ENCODE results near the gene CTSC. TPM values are rescaled to one million over a fixed set of nuclear protein-coding genes. Genes with fewer than 3 reads are reported as not detected.

CTSC gene
- total and polyA plus RNA-seq, 7 donors = 10.7 to 82.4 (median 16.1) TPM

DNA sequence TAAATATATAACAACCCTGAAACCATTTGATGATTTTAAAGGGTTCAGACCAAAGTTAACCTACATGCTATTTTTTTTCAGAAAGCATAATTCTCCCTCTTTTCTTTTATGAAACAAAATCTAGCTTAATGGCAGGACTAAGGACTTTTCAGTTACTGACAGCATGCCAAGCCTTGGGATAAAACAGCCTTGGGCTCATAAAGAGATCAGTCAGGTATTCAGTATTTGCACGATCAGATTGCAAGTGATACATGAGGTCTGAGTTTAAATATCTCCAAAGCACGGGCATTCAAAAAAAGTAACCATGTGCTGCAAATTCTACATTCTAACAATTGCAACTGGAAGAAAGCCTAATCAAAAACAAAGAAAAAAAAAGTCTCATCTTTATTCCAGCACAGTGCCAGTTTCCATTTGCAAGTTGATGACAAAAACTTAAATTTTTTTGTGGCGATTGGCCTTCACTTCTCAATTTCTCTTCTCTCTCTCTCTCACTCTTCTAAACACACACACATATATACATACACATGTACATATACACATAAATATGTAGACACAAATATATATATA lies 60.1 kb downstream of the CTSC start:
- no peak for TF ChIP-seq CTCF (IDR thresholded peaks at IDR 0.05)
- WGBS, 3 donors = 33 to 44% (median 41%) methylated on average over 3 of the region's 3 CpGs
- ATAC-seq = no peak
- no peak overlapping the region for H3K4me3 ChIP-seq
- no peak overlapping the region for H3K27ac ChIP-seq
- H3K36me3 ChIP-seq (ENCODE audit: insufficient read depth in 1 of 2, low read depth in 1 of 2) = no peaks in the 10 kb centered on the region
- DNase-seq = no peak
- peaks cover 23% of the 10 kb centered on the region for H3K4me1 ChIP-seq
- intact Hi-C loops (cut with DNase I) = no loop called here
- H3K9me3 ChIP-seq = no peaks in the 10 kb centered on the region
- no peaks in the 10 kb centered on the region for H3K27me3 ChIP-seq (ENCODE audit: insufficient read depth in 3 of 3, low read length in 2 of 3)

- Histone ChIP-seq H3K27ac (no peak overlapping the region), H3K4me1 (peaks cover 8% of the 10 kb centered on the region), H3K4me3 (no peak overlapping the region), H3K36me3 (ENCODE audit: insufficient read depth in 1 of 2, low read depth in 1 of 2) (no peaks in the 10 kb centered on the region), H3K9me3 (no peaks in the 10 kb centered on the region), H3K27me3 (ENCODE audit: insufficient read depth in 3 of 3, low read length in 2 of 3) (no peaks in the 10 kb centered on the region)
- no peak for ATAC-seq
- no peak for DNase-seq
- 75 to 86% (median 76%) methylated on average over 1 of the region's 1 CpG for WGBS, 3 donors
- intact Hi-C loops (cut with DNase I) = no loop called here
- no peak for TF ChIP-seq CTCF (IDR thresholded peaks at IDR 0.05)
Measured at GRCh38 chr11:88275636-88276035, 61.9 kb downstream of the CTSC start.

GRCh38 chr11:88266919-88267318 lies 70.6 kb downstream of the CTSC start:
- Histone ChIP-seq H3K4me1 (no peaks in the 10 kb centered on the region), H3K4me3 (no peak overlapping the region), H3K27ac (no peak overlapping the region), H3K36me3 (ENCODE audit: insufficient read depth in 1 of 2, low read depth in 1 of 2) (no peaks in the 10 kb centered on the region), H3K27me3 (ENCODE audit: insufficient read depth in 3 of 3, low read length in 2 of 3) (no peaks in the 10 kb centered on the region), H3K9me3 (no peaks in the 10 kb centered on the region)
- no peak for TF ChIP-seq CTCF (IDR thresholded peaks at IDR 0.05)
- intact Hi-C loops (cut with DNase I) = no loop called here
- 87 to 100% (median 95%) methylated on average over 1 of the region's 1 CpG for WGBS, 3 donors
- ATAC-seq (no peak), DNase-seq (no peak)

DNA sequence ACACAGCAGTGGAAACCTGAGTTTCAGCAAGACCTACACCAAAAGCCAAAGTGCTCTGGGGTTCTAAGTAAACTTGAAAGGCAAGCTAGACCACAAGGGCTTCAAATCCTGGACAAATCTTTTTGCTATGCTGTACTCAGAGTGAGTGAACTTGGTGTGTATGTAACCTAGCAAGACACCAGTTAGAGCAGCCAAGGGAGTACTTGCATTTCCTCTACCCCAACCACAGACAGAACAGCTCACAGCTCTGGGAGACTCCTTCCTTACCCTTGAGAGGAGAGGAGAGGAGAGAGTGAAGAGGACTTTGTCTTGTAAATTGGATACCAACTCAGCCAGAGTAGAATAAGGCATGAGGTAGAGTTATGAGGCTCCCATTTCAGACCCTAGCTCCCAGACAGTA lies 71.4 kb downstream of the CTSC start:
- H3K27ac ChIP-seq = no peak overlapping the region
- H3K36me3 ChIP-seq (ENCODE audit: insufficient read depth in 1 of 2, low read depth in 1 of 2) = no peaks in the 10 kb centered on the region
- no peak for ATAC-seq
- no peaks in the 10 kb centered on the region for H3K27me3 ChIP-seq (ENCODE audit: insufficient read depth in 3 of 3, low read length in 2 of 3)
- intact Hi-C loops (cut with DNase I) = no loop called here
- no peak for TF ChIP-seq CTCF (IDR thresholded peaks at IDR 0.05)
- H3K4me3 ChIP-seq = no peak overlapping the region
- no peaks in the 10 kb centered on the region for H3K9me3 ChIP-seq
- H3K4me1 ChIP-seq = no peaks in the 10 kb centered on the region
- no peak for DNase-seq

DNA sequence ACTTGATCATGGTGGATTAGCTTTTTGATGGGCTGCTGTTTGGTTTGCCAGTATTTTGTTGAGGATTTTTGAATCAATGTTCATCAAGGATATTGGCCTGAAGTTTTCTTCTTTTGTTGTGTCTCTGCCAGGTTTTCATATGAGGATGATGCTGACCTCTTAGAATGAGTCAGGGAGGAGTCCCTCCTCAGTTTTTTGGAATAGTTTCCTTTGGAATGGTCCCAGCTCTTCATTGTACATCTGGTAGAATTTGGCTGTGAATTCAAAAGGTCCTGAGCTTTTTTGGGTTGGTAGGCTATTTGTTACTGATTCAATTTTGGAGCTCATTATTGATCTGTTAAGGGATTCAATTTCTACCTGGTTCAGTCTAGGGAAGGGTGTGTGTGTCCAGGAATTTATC lies 78.1 kb downstream of the CTSC start:
- ATAC-seq (no peak), DNase-seq (no peak)
- Histone ChIP-seq H3K4me3 (no peak overlapping the region), H3K27me3 (ENCODE audit: insufficient read depth in 3 of 3, low read length in 2 of 3) (no peaks in the 10 kb centered on the region), H3K9me3 (peaks cover 28% of the 10 kb centered on the region), H3K36me3 (ENCODE audit: insufficient read depth in 1 of 2, low read depth in 1 of 2) (no peaks in the 10 kb centered on the region), H3K4me1 (no peaks in the 10 kb centered on the region), H3K27ac (no peak overlapping the region)
- intact Hi-C loops (cut with DNase I) = no loop called here
- no peak for TF ChIP-seq CTCF (IDR thresholded peaks at IDR 0.05)
